Measurements from ENCODE around the gene PRKCA.

Gene PRKCA

DNA sequence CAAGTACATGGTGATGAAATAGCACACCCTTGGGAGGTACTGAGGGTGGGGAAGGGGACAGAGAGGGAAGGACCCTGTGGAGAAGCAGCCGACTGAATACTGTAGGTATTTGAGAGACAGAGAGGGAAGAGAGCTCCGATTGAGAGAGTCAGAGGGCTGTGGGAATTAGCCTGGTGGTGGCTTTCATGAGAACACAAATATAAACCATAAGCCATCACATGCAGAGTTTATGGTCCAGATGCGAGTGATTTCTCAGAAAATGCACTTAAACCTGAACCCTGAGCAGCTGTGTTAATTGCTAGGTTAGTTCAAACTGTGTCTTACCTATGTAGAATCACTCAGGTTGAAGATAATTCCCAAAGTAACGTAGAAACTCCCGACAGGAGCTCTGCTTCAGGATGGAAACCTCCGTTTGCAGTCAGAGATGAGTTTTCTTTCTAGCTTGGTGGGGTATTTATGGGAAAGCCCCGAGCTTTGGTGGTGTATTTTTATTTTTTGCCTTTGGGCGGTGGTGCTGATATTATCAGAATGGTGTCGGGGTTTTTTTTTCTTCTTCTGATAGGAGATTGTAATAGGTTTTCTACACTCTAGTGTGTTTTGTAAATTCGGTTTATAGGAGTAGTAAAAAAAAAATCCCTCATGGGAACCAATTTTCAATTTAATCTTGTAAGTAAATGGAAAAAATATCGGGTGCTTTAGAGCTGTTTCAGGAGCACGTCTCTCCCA lies 347.6 kb downstream of the PRKCA start:
- TF ChIP-seq CTCF (IDR thresholded peaks at IDR 0.05; ENCODE audit: low read depth, low read length): no peak
- H3K4me3 ChIP-seq (ENCODE audit: low read depth, low read length): no peak overlapping the region

GRCh38 chr17:66650544-66650877 lies 348.1 kb downstream of the PRKCA start:
- H3K4me3 ChIP-seq (ENCODE audit: low read depth, low read length): no peak overlapping the region
- TF ChIP-seq CTCF (IDR thresholded peaks at IDR 0.05; ENCODE audit: low read depth, low read length): no peak

DNA sequence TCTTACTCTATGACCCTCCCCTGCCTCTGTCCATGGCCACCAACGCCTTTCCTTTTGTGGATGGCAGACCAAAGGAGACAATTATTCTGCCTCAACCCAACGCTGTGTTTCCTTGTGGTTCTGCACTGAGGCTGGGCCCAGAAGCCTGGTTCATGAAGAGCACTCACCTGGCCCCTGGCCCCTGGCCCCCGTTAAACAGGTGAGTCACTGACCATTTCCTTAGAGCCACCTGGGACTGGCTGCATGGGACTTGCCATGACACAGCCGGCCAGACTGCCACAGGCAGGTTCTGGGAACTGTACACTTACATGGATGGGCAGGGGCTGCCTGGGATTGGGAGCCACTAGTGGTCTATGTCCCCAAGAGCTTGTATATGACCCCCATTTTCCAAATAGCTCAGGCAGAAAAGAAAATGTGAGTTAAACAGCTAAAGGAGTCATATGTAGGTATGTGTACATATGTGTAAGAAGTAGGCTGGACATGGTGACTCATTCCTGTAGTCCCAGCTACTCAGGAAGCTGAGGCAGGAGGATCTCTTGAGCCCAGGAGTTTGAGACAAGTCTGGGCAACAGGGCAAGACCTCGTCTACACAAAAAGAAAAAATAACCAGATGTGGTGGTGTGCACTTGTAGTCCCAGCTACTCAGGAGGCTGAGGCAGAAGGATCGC lies 350.6 kb downstream of the PRKCA start:
- no peak for TF ChIP-seq CTCF (IDR thresholded peaks at IDR 0.05; ENCODE audit: low read depth, low read length)
- no peak overlapping the region for H3K4me3 ChIP-seq (ENCODE audit: low read depth, low read length)

DNA sequence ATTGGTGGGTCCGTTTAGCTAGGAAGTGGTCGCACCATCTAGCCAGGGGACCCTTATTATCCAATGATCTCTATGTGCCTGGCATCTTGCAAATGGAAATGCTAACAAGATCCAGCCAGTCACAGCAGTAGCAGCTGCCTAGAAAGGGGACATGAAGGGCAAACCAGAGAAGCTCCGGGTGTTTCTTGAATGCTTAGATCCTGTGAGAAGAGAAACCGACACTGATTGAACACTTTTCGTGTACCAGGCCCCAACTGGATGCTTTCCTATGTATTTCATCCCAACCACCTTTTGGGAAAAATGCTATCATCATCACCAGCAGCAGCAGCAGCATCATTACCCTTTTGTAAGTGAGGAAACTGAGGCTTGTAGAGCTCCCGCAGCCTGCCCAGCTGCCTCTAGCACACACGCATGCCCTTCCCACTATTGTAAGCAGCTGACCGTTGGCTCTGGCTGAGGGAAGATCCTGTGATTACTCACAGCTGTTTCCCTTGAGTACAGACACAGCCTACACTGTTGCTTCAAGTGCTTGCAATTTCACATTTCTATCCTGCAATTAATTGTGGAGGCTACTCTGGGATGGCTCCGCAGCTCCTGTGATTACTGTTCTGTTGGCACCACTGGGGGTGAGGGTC lies 351.8 kb downstream of the PRKCA start:
- H3K4me3 ChIP-seq (ENCODE audit: low read depth, low read length): no peak overlapping the region
- TF ChIP-seq CTCF (IDR thresholded peaks at IDR 0.05; ENCODE audit: low read depth, low read length): no peak

- no peak for TF ChIP-seq CTCF (IDR thresholded peaks at IDR 0.05; ENCODE audit: low read depth, low read length)
- no peak overlapping the region for H3K4me3 ChIP-seq (ENCODE audit: low read depth, low read length)
Observed at GRCh38 chr17:66654764-66655163, 352.4 kb downstream of the PRKCA start.

- TF ChIP-seq CTCF (IDR thresholded peaks at IDR 0.05; ENCODE audit: low read depth, low read length): no peak
- H3K4me3 ChIP-seq (ENCODE audit: low read depth, low read length): no peak overlapping the region
Observed at GRCh38 chr17:66655461-66655860, 353.0 kb downstream of the PRKCA start.

GRCh38 chr17:66655861-66656260 lies 353.4 kb downstream of the PRKCA start:
- TF ChIP-seq CTCF (IDR thresholded peaks at IDR 0.05; ENCODE audit: low read depth, low read length): no peak
- H3K4me3 ChIP-seq (ENCODE audit: low read depth, low read length): no peak overlapping the region

All from WI38 (cell line).